ENCODE measurements around the gene E4F1. TPM values are rescaled to one million over a fixed set of nuclear protein-coding genes. Genes with fewer than 3 reads are reported as not detected.
A peak's percentile ranks its signal among the peaks of the same experiment; 100 is the strongest.

E4F1 gene
- total and polyA plus RNA-seq, 7 donors: 10.8 to 26.9 (median 19.4) TPM

GRCh38 chr16:2176047-2176446, 47.3 kb upstream of the E4F1 start:
- Histone ChIP-seq H3K9me3 (no peaks in the 10 kb centered on the region), H3K27me3 (peaks cover 0 to 8% (median 0%) of the 10 kb centered on the region in 3 donors), H3K4me1 (peaks cover 0 to 5% (median 0%) of the 10 kb centered on the region in 4 donors), H3K4me3 (no peak overlapping the region), H3K36me3 (peaks cover 30 to 71% (median 53%) of the 10 kb centered on the region in 4 donors), H3K27ac (no peak overlapping the region)
- intact Hi-C loops (cut with DNase I): no loop called here
- no peak for DNase-seq
- WGBS, 2 donors: 94 to 97% methylated on average over 23 of the region's 23 CpGs
- TF ChIP-seq EP300 (IDR thresholded peaks at IDR 0.05) (no peak), CTCF (IDR thresholded peaks at IDR 0.05) (no peak), POLR2AphosphoS5 (IDR thresholded peaks at IDR 0.05) (no peak), POLR2A (IDR thresholded peaks at IDR 0.05) (no peak)

GRCh38 chr16:2177101-2177500, 46.3 kb upstream of the E4F1 start:
- no peak for TF ChIP-seq EP300 (IDR thresholded peaks at IDR 0.05)
- TF ChIP-seq POLR2AphosphoS5 (IDR thresholded peaks at IDR 0.05): no peak
- Histone ChIP-seq H3K36me3 (peaks cover 30 to 61% (median 45%) of the 10 kb centered on the region in 4 donors), H3K9me3 (no peaks in the 10 kb centered on the region), H3K4me3 (no peak overlapping the region), H3K4me1 (peaks cover 0 to 5% (median 0%) of the 10 kb centered on the region in 4 donors), H3K27me3 (peaks cover 0 to 8% (median 0%) of the 10 kb centered on the region in 3 donors), H3K27ac (no peak overlapping the region)
- 93% methylated on average over 18 of the region's 18 CpGs for WGBS, 2 donors
- intact Hi-C loops (cut with DNase I): no loop called here
- no peak for DNase-seq

GRCh38 chr16:2177561-2177960, 45.8 kb upstream of the E4F1 start:
- intact Hi-C loops (cut with DNase I): no loop called here
- TF ChIP-seq POLR2AphosphoS5 (IDR thresholded peaks at IDR 0.05): no peak
- no peak for TF ChIP-seq CTCF (IDR thresholded peaks at IDR 0.05)
- no peak for TF ChIP-seq POLR2A (IDR thresholded peaks at IDR 0.05)
- no peak for TF ChIP-seq EP300 (IDR thresholded peaks at IDR 0.05)
- 94 to 95% methylated on average over 20 of the region's 20 CpGs for WGBS, 2 donors
- no peak overlapping the region for H3K4me3 ChIP-seq
- peaks cover 0 to 8% (median 0%) of the 10 kb centered on the region in 3 donors for H3K27me3 ChIP-seq
- H3K36me3 ChIP-seq: peaks cover 30 to 56% (median 45%) of the 10 kb centered on the region in 4 donors
- peaks cover 0 to 5% (median 0%) of the 10 kb centered on the region in 4 donors for H3K4me1 ChIP-seq
- no peak overlapping the region for H3K27ac ChIP-seq
- no peaks in the 10 kb centered on the region for H3K9me3 ChIP-seq
- no peak for DNase-seq

GRCh38 chr16:2178321-2179106, 44.9 kb upstream of the E4F1 start:
- no peak for DNase-seq
- Histone ChIP-seq H3K4me1 (peaks cover 0 to 5% (median 0%) of the 10 kb centered on the region in 4 donors), H3K4me3 (no peak overlapping the region), H3K27ac (no peak overlapping the region), H3K27me3 (peaks cover 0 to 8% (median 0%) of the 10 kb centered on the region in 3 donors), H3K9me3 (no peaks in the 10 kb centered on the region), H3K36me3 (peaks cover 30 to 46% (median 38%) of the 10 kb centered on the region in 4 donors)
- intact Hi-C loops (cut with DNase I): no loop called here
- 39 to 53% methylated on average over 106 of the region's 106 CpGs for WGBS, 2 donors
- no peak for TF ChIP-seq CTCF (IDR thresholded peaks at IDR 0.05)
- no peak for TF ChIP-seq EP300 (IDR thresholded peaks at IDR 0.05)
- no peak for TF ChIP-seq POLR2A (IDR thresholded peaks at IDR 0.05)
- peak in 1 of 4 donors; percentile 14 for TF ChIP-seq POLR2AphosphoS5 (IDR thresholded peaks at IDR 0.05)

- no peaks in the 10 kb centered on the region for H3K9me3 ChIP-seq
- peaks cover 0 to 8% (median 0%) of the 10 kb centered on the region in 3 donors for H3K27me3 ChIP-seq
These were observed 44.3 kb upstream of the E4F1 start for GRCh38 chr16:2179107-2179501.

More at GRCh38 chr16:2179107-2179501, 44.3 kb upstream of the E4F1 start:
- Histone ChIP-seq H3K36me3 (peaks cover 26 to 41% (median 32%) of the 10 kb centered on the region in 4 donors), H3K27ac (no peak overlapping the region), H3K4me3 (no peak overlapping the region), H3K4me1 (peaks cover 0 to 5% (median 0%) of the 10 kb centered on the region in 4 donors)
- DNase-seq: no peak
- TF ChIP-seq POLR2A (IDR thresholded peaks at IDR 0.05) (no peak), EP300 (IDR thresholded peaks at IDR 0.05) (no peak), POLR2AphosphoS5 (IDR thresholded peaks at IDR 0.05) (no peak), CTCF (IDR thresholded peaks at IDR 0.05) (no peak)
- 42 to 76% methylated on average over 50 of the region's 50 CpGs for WGBS, 2 donors
- intact Hi-C loops (cut with DNase I): no loop called here
